ENCODE results near the gene LCE2C.

- TF ChIP-seq CTCF (IDR thresholded peaks at IDR 0.05) (no peak), POLR2A (IDR thresholded peaks at IDR 0.05) (no peak)
Observed at GRCh38 chr1:152683846-152684245, 8.8 kb downstream of the LCE2C start.

Data from uterus (tissue), 2 donors.